Osteoblast (primary cell): ENCODE data around the gene NINJ1. TPM values are rescaled to one million over a fixed set of nuclear protein-coding genes. Genes with fewer than 3 reads are reported as not detected.

Experiments
- DNase-seq: peaks from one replicate; pipeline ENCODE4 v3.0.0; 2011; ENCODE audit warnings: low spot score, mixed read lengths; ENCODE audit not compliant: insufficient read length; ENCODE audit errors: missing footprints
- H2AFZ ChIP-seq: 2 replicates; pipeline ENCODE4 v1.6.0; 2011; ENCODE audit warnings: mild to moderate bottlenecking, low read length
- H3K27ac ChIP-seq: 2 replicates; pipeline ENCODE4 v1.5.1; 2011; ENCODE audit warnings: mild to moderate bottlenecking, low read depth, low read length, moderate library complexity
- H3K27me3 ChIP-seq: 2 replicates; pipeline ENCODE4 v1.6.0; 2012; ENCODE audit warnings: mild to moderate bottlenecking, control low read depth, inconsistent platforms, low read length, moderate library complexity; ENCODE audit not compliant: insufficient read depth
- H3K36me3 ChIP-seq: 2 replicates; pipeline ENCODE4 v1.5.1; 2011; ENCODE audit warnings: mild to moderate bottlenecking, low read length, control low read depth, moderate library complexity; ENCODE audit not compliant: insufficient read depth
- H3K4me1 ChIP-seq: 2 replicates; pipeline ENCODE4 v1.5.1; 2011; ENCODE audit warnings: mild to moderate bottlenecking, low read length, control low read depth, moderate library complexity; ENCODE audit not compliant: insufficient read depth
- H3K4me2 ChIP-seq: 2 replicates; pipeline ENCODE4 v1.6.0; 2011; ENCODE audit warnings: mild to moderate bottlenecking, low read length; ENCODE audit not compliant: insufficient read depth
- H3K4me3 ChIP-seq: fragments of 200-600 bp; sonication (generic); 3 replicates; pipeline ENCODE4 v1.5.1; 2012; ENCODE audit warnings: mild to moderate bottlenecking, low read length, inconsistent platforms; ENCODE audit not compliant: insufficient read depth
- H3K79me2 ChIP-seq: 2 replicates; pipeline ENCODE4 v1.6.0; 2012; ENCODE audit warnings: mild to moderate bottlenecking, low read length, control low read depth, inconsistent platforms; ENCODE audit not compliant: insufficient read depth
- H3K9me3 ChIP-seq: 2 replicates; pipeline ENCODE4 v1.5.1; 2011; ENCODE audit warnings: low read depth, low read length, control low read depth
- H4K20me1 ChIP-seq: 2 replicates; pipeline ENCODE4 v1.6.0; 2012; ENCODE audit warnings: mild to moderate bottlenecking, low read length, control low read depth; ENCODE audit not compliant: insufficient read depth
- CTCF ChIP-seq: IDR thresholded peaks from 2 replicates; pipeline ENCODE4 v1.5.1; 2011; ENCODE audit warnings: mild to moderate bottlenecking, low read depth, low read length, moderate library complexity; ENCODE audit errors: extremely low read depth
- total RNA-seq: library from RNA; depleted of rRNA; stranded (reverse); fragments of >200 nt; gene quantifications from 2 replicates; pipeline ENCODE4 v1.2.3, GENCODE V29; 2012

The NINJ1 gene
- total RNA-seq, 1 donor, result 34.7 TPM

GRCh38 chr9:93076101-93076791, 57.8 kb downstream of the NINJ1 start:
- Histone ChIP-seq H3K79me2 (no peaks in the 10 kb centered on the region), H4K20me1 (no peaks in the 10 kb centered on the region), H2AFZ (no peak overlapping the region)

GRCh38 chr9:93072383-93072795, 61.7 kb downstream of the NINJ1 start:
- Histone ChIP-seq H3K4me3 (no peak overlapping the region), H3K4me2 (no peak overlapping the region), H3K4me1 (peaks cover 5% of the 10 kb centered on the region), H4K20me1 (no peaks in the 10 kb centered on the region), H2AFZ (no peak overlapping the region), H3K36me3 (no peaks in the 10 kb centered on the region), H3K9me3 (no peaks in the 10 kb centered on the region), H3K27ac (no peak overlapping the region), H3K79me2 (no peaks in the 10 kb centered on the region), H3K27me3 (no peaks in the 10 kb centered on the region)
- DNase-seq, result peak; percentile 65
- no peak for TF ChIP-seq CTCF

More at GRCh38 chr9:93076101-93076791, 57.8 kb downstream of the NINJ1 start:
- peak; percentile 5 for DNase-seq
- peaks cover 13% of the 10 kb centered on the region for H3K4me1 ChIP-seq
- TF ChIP-seq CTCF, result no peak
- no peaks in the 10 kb centered on the region for H3K9me3 ChIP-seq
- H3K4me2 ChIP-seq, result no peak overlapping the region
- no peaks in the 10 kb centered on the region for H3K36me3 ChIP-seq
- no peaks in the 10 kb centered on the region for H3K27me3 ChIP-seq
- no peak overlapping the region for H3K4me3 ChIP-seq
- H3K27ac ChIP-seq, result no peak overlapping the region

Other genes with a start within 250 kb of the NINJ1 start
- under 0.01 TPM in 1 of 2 replicates, not detected in the other for gene FGD3, start 186.7 kb downstream of the NINJ1 start, total RNA-seq
- gene SUSD3, start 75.5 kb downstream of the NINJ1 start, total RNA-seq, result 0.36 and 0.88 TPM in 2 replicates
- 38.4 and 38.6 TPM in 2 replicates for gene CARD19, start 38.0 kb downstream of the NINJ1 start, total RNA-seq
- gene WNK2, start 49.9 kb upstream of the NINJ1 start, total RNA-seq, result not detected in 2 replicates